H7 (cell line): Measurements from ENCODE around the gene TH. TPM values are rescaled to one million over a fixed set of nuclear protein-coding genes. Genes with fewer than 3 reads are reported as not detected.
A peak's percentile ranks its signal among the peaks of the same experiment; 100 is the strongest.

ENCODE experiments used
- DNase-seq: peaks from one replicate; pipeline ENCODE4 v3.0.0; 2012
- H3K27me3 ChIP-seq: 2 replicates; pipeline ENCODE4 v1.6.0; 2011; ENCODE audit warnings: mild to moderate bottlenecking, low read length; ENCODE audit not compliant: control insufficient read depth, insufficient read depth
- H3K36me3 ChIP-seq: replicated peaks from 2 replicates; pipeline ENCODE4 v1.5.1; 2011; ENCODE audit warnings: low read length; ENCODE audit not compliant: control insufficient read depth, insufficient read depth
- H3K4me3 ChIP-seq: 2 replicates; pipeline ENCODE4 v1.5.1; 2011; ENCODE audit warnings: low read depth, mild to moderate bottlenecking, control low read depth, low read length, moderate library complexity; ENCODE audit not compliant: insufficient read depth
- total RNA-seq: library from RNA; depleted of rRNA; stranded (reverse); fragments of >200 nt; shearing (Covaris generic); gene quantifications from 2 replicates; pipeline ENCODE4 v1.2.3, GENCODE V29; 2014

TH gene
- total RNA-seq, 1 experiment from 2014 or later = not detected

- DNase-seq = no peak
- Histone ChIP-seq H3K27me3 (no peaks in the 10 kb centered on the region), H3K4me3 (no peak overlapping the region), H3K36me3 (no peaks in the 10 kb centered on the region)
Observed at GRCh38 chr11:2167141-2168045, 4.2 kb downstream of the TH start.

- Histone ChIP-seq H3K36me3 (no peaks in the 10 kb centered on the region), H3K4me3 (no peak overlapping the region; the same call in 1 of the 2 replicates), H3K27me3 (no peaks in the 10 kb centered on the region)
- DNase-seq = peak; percentile 95
Observed at GRCh38 chr11:2166091-2166851, 5.3 kb downstream of the TH start.

DNA sequence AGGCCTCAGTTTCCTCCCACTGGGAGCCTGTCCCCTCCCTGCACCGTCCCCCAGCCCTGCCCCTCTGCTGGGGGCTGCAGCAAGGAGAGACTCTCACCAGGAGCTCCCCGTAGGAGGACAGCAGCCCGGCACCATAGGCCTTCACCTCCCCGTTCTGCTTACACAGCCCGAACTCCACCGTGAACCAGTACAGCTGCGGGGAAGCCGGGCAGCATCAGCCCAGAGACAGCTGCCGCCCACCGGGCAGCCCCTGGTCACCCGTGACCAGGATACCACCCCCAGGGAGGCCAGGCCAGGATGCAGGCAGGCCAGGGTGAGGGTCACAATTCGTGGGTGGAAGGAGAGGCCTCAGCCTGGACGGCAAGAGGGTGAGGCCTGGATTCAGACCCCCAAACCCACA is 6.0 kb downstream of the TH start:
- H3K4me3 ChIP-seq = no peak overlapping the region
- H3K36me3 ChIP-seq = no peaks in the 10 kb centered on the region
- DNase-seq = no peak
- H3K27me3 ChIP-seq = no peaks in the 10 kb centered on the region

GRCh38 chr11:2164861-2165555 is 6.6 kb downstream of the TH start:
- Histone ChIP-seq H3K36me3 (no peaks in the 10 kb centered on the region), H3K4me3 (no peak overlapping the region), H3K27me3 (no peaks in the 10 kb centered on the region)
- no peak for DNase-seq

- no peak for DNase-seq
- Histone ChIP-seq H3K4me3 (no peak overlapping the region), H3K36me3 (no peaks in the 10 kb centered on the region), H3K27me3 (no peaks in the 10 kb centered on the region)
Observed at GRCh38 chr11:2164081-2164480, 7.5 kb downstream of the TH start.

DNA sequence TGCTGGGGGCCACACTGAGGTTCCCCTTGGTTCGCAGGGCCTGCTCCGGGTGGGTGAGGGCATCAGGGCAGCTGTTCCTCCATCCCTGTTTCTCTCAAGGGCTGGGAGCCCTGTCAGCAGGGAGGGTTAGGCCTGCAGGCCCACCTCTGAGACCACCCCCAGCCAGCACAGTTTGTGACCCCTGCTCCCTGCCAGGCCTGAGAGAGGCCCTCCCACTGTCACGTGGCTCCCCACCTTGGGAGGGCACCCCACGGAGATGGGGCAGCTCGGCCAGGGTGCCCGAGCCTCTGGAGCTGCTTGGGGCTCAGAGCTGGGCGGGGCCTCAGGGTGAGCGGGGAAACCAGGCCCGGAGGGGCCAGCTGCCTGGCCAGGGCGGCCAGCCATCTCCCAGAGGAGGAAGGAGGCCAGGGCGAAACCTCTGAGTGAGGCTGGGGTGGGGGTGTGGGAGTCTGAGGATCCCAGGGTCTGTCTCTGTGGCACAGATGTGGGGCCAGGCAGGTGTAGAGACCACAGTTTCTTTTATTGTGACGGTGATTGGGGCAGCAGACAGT is 8.1 kb downstream of the TH start:
- no peak for DNase-seq
- H3K27me3 ChIP-seq = no peaks in the 10 kb centered on the region
- no peak overlapping the region for H3K4me3 ChIP-seq
- H3K36me3 ChIP-seq = no peaks in the 10 kb centered on the region

- H3K27me3 ChIP-seq = no peaks in the 10 kb centered on the region
- DNase-seq = no peak
- no peak within 1 kb of the TSS for H3K4me3 ChIP-seq
- no peaks in the 10 kb centered on the region for H3K36me3 ChIP-seq
Observed at GRCh38 chr11:2160736-2161259, 10.8 kb downstream of the TH start, which contains the start of gene INS. Gene INS (minus strand): TSS chr11:2161209. CDS start chr11:2160971, 238 bp downstream.

GRCh38 chr11:2159536-2160413 is 11.8 kb downstream of the TH start:
- Histone ChIP-seq H3K36me3 (no peaks in the 10 kb centered on the region), H3K27me3 (no peaks in the 10 kb centered on the region), H3K4me3 (no peak overlapping the region)
- no peak for DNase-seq

DNA sequence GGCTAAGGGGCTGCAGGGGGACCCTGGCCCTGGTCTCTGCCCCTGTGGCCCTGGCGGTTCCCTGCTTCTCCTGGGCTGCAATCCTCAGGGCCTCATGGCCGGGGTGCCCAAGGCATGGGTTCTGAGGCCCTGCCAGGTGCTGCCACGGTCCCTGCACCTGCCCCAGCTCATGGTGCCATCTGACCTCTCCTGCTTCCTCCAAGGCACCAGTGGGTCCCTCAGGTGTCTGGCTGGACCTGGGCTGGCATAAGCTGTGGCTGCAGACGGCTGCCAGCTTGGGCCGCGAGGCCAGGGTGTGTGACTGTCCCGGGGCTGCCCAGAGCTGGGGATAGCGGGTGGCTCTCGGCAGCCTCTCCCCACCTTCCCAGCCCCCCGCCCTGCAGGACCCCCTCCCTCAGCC is 12.6 kb downstream of the TH start:
- Histone ChIP-seq H3K36me3 (no peaks in the 10 kb centered on the region), H3K4me3 (no peak overlapping the region), H3K27me3 (no peaks in the 10 kb centered on the region)
- no peak for DNase-seq

- H3K36me3 ChIP-seq = no peaks in the 10 kb centered on the region
- H3K27me3 ChIP-seq = no peaks in the 10 kb centered on the region
Observed at GRCh38 chr11:2158296-2158737, 13.3 kb downstream of the TH start.

GRCh38 chr11:2157294-2158040 is 14.1 kb downstream of the TH start:
- DNase-seq = no peak
- no peaks in the 10 kb centered on the region for H3K36me3 ChIP-seq
- H3K27me3 ChIP-seq = no peaks in the 10 kb centered on the region
- no peak overlapping the region for H3K4me3 ChIP-seq

More at GRCh38 chr11:2158296-2158737, 13.3 kb downstream of the TH start:
- DNase-seq = no peak
- no peak overlapping the region for H3K4me3 ChIP-seq

- no peak overlapping the region for H3K4me3 ChIP-seq
- DNase-seq = peak; percentile 96
- 0 out of 2 replicates have a peak, but pooled peaks cover 1% of the 10 kb centered on the region for H3K27me3 ChIP-seq
- H3K36me3 ChIP-seq = no peaks in the 10 kb centered on the region
Observed at GRCh38 chr11:2156416-2157182, 15.0 kb downstream of the TH start.
